ENCODE results near the gene RANBP3.
"Not testable (repeated sequence)": the region's sequence is repeated elsewhere in the genome, so short reads cannot be mapped to it uniquely, and the experiment has no call there.

The RANBP3 gene

DNA sequence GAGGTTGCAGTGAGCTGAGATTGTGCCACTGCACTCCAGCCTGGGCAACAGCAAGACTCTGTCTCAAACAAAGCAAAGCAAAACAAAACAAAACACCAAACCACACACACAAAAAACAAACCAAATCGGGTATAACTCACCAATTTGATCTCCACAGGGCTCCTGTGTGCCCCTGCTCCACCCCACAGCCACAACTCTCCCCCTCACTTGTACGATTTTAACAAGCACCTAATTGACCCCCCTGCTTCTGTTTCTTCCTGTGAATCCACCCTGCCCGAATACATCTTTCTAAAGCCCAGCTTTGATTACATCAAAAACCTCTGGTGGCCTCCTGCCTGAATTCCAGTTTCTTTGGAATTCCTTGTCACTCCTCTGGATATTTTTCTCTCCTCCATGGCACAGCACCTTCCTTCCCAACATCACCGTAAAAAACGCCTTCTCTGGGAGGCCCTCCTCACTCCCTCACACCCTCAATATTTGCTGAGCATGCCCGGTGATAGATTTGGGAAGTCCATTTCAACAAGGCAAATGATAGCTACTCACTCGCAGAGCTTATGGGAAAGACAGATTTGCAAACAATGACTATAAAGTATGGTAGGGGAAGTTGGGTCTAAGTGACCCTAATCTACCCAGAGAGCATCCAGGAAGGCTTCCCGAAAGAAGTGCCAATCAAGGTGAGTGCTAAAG is 11.6 kb upstream of the RANBP3 start:
- intact Hi-C loops (cut with DNase I), result no loop called here
- no peak for DNase-seq

DNA sequence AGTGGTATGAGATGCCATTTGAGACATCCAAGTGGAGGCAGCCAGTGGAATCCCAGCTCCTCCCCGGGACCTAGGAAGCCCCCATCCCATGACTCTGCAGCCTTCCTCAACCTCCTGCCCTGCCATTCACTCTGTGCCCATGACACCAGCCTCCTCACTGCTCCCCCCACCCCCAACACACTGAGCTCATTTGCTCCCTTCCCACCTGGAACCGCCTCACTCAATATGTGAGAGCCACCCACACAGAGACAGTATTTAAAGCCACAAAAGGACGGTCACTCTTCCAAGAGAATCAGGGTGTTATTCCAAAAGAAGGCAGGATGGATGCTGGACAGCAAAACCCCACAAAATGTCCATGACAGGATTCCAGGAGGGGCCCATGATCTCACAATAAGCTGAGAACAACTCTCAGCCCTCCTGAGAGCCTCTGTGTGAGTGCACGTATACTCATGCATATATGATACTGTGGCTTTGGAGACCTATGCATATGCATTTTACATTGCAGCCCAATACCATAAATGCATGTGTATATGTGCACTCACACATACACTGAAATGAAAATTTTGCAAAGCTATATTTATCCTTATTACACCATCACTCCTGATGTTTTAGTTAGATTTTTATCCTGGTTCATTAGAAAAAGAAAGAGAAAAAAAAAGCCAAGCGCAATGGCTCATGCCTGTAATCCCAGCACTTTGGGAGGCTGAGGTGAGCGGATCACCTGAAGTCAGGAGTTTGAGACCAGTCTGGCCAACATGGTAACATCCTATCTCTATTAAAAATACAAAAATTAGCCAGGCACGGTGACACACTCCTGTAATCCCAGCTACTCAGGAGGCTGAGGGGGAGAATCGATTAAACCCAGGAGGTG is 10.8 kb upstream of the RANBP3 start:
- no peak for DNase-seq
- intact Hi-C loops (cut with DNase I), result no loop called here

- DNase-seq, result peak; percentile 40 to 93 (median 82)
- intact Hi-C loops (cut with DNase I), result no loop called here
Observed at GRCh38 chr19:5987077-5987818, 9.3 kb upstream of the RANBP3 start.

- DNase-seq; intact Hi-C loops (cut with DNase I): not testable (repeated sequence)
Observed at GRCh38 chr19:5985837-5986236, 7.9 kb upstream of the RANBP3 start.

DNA sequence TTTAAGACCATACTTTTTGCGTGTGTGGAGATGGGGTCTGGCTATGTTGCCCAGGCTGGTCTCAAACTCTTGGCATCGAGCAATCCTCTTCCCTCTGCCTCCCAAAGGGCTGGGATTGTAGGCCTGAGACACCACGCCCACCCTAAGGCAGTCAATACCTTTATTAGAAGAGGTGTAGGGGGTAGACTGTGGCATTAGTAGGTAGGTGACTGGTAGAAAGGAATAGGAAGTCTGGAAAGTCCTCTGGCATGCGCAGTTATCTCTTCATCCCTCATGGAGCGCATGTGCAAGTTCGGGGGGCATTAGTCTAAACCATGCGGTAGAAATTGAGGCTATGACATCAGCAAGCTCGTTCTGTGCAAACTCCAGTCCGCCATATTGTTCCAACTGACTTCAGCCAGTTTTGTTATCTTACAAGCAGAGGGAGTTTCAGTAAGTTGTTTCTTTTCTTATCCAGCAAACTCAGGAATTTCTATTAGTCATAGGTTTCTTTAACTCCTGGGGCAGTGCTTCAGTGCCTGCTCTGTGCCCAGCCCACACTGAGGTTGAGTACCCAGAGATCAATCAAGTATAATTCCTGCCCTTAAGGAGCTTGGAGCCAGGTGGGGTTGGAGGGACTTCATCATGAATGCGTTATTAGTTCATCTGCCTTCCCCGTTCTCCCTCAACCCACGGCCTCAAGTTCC is 7.3 kb upstream of the RANBP3 start:
- intact Hi-C loops (cut with DNase I), result no loop called here
- DNase-seq, result no peak

DNA sequence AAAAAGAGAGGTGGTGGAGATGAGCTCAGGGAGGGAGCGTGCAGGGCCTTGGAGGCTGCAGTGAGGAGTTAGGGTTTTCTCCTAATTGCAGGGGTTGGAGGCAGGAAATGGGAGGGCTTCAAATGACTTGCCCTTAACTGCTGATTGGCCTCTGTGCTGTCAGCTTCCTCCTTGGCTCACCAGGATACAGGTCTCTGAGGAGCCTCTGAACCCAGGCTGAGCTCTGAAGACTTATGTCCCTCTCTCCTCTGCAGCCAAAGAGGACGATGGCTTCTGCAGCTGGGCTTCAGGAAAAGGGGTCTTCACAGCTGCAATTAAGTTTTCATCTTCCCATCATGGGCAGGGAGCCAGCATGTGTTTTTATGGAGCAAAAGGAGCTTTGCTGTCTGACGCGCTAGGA is 6.7 kb upstream of the RANBP3 start:
- no peak for DNase-seq
- intact Hi-C loops (cut with DNase I), result no loop called here

DNA sequence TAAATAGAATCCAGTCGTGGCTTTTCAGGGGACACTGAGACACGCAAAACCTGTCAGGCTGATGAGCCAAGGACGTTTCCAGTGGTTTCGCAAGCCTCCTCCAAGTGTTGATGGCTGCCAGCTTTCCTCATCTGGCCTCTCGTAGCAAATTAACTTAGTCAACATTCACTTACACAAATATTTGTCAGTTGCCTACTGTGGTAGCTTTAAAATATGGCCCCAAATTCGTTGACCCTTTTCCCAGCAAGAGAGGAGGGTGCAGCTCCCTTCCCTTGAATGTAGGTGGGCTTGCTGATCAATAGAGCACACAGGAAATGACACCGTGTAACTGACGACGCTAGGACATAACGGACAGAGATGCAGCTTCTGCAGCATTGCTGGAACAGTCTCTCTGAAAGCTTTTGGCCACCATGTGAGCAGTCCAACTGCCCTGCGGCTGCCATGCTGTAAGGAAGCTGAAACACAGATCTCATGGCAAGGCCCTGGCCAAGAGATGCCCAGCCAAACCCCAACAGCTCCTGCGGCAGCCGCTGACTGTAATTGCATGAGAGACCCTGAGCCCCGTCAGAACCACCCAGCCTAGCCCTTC is 5.5 kb upstream of the RANBP3 start:
- no peak for DNase-seq
- intact Hi-C loops (cut with DNase I), result no loop called here

DNA sequence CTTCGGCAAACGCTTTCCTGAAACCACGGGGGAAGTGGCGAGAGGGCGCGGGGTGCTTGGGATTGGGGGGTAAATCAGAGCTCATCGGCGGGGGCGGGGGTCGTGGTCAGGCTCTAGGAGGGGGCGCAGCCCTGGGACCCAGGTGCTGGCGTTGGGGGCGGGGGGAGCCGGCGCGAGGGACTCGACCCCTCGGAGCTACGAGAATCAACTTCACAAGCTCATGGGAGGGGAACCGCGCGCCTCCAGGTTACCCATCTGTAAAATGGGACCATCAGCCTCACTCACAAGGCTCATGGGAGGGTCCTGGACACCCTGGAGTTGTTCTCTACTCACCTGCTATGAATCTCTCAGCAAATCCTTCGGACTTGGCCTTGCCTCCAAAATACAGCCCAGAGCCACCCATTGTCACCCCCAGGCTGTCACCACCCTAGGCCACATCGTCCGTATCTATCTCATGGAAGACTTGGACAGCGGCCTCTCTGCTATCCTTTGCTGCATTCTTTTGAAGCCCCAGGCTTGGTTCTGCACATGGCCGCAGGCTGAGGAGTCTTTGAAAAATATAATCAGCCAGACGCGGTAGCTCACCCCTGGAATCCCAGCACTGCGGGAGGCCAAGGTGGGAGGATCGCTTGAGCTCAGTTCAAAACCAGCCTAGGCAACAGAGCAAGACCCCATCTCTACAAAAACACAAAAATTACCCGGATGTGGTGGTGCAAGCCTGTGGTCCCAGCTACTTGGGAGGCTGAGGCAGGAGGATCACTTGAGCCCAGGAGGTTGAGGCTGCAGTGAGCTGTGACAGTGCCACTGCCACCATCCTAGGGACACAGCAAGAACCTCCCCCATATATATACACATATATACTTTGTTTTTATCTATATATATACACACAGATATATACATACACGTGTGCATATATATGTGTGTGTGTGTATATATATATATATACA is 939 bp upstream of the RANBP3 start:
- intact Hi-C loops (cut with DNase I), result loop anchor here (5.0 kb wide), 1 partner anchor 77 kb away; the partner anchor contains the start of genes NDUFA11 and VMAC
- no peak for DNase-seq

DNA sequence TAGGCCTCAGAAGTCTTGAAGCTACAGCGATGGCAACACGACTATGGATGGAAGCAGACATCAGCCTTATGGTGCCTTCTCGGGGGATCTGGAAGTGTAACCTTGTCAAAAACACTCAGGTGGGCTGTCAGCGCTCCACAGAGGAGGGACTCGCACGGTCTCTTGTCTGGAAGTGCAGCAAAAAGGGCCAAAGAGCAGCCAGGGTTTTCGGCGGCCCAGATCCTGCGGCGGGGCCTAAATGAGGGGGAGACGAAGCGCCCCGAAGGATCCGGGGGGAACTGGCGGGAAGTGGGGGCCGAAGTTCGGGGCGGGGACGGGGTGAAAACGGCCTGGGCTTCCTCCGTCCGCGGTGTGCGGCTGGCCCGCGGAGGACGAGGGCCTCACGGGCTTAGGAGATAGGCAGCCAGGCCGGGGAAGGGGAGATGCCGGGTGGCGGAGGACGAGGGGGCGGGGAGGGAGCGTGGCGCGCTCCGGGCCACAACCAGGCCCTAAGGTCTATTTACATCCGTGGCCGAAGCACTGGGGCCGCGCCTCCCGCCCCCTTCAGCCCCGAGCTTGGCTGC is 637 bp downstream of the RANBP3 start:
- intact Hi-C loops (cut with DNase I), result loop anchor here (5.0 kb wide), 1 partner anchor 75 kb away; the partner anchor contains the start of genes NDUFA11 and VMAC
- peak in 5 of 42 donors; percentile 14 to 47 (median 25) for DNase-seq

DNA sequence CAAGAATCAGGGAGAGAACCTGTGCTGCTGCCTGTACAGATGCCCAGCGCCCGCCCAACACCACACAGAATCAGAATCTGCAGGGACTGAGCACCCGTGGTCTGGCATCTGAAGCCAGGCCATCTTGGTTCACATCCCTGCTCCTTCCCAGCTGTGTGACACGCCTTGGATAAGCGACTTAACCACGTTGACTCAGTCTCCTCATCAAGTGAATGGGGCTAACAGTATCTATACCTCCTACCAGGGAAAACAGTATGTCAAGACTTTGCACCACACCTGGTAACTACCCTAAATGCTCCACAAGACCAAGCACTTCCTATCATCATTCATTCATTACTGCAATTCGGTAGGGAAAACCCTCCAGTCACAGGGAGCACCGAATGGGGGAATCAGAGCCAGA is 1.2 kb downstream of the RANBP3 start:
- intact Hi-C loops (cut with DNase I), result loop anchor here (5.0 kb wide), 1 partner anchor 74 kb away; the partner anchor contains the start of genes NDUFA11 and VMAC
- DNase-seq, result no peak

- DNase-seq, result no peak
- intact Hi-C loops (cut with DNase I), result loop anchor here (5.0 kb wide), 1 partner anchor 73 kb away; the partner anchor contains the start of genes NDUFA11 and VMAC
Observed at GRCh38 chr19:5975388-5975728, 2.6 kb downstream of the RANBP3 start.

GRCh38 chr19:5974721-5975387 is 3.1 kb downstream of the RANBP3 start:
- intact Hi-C loops (cut with DNase I), result loop anchor here (5.0 kb wide), 1 partner anchor 73 kb away; the partner anchor contains the start of genes NDUFA11 and VMAC
- DNase-seq, result no peak

DNA sequence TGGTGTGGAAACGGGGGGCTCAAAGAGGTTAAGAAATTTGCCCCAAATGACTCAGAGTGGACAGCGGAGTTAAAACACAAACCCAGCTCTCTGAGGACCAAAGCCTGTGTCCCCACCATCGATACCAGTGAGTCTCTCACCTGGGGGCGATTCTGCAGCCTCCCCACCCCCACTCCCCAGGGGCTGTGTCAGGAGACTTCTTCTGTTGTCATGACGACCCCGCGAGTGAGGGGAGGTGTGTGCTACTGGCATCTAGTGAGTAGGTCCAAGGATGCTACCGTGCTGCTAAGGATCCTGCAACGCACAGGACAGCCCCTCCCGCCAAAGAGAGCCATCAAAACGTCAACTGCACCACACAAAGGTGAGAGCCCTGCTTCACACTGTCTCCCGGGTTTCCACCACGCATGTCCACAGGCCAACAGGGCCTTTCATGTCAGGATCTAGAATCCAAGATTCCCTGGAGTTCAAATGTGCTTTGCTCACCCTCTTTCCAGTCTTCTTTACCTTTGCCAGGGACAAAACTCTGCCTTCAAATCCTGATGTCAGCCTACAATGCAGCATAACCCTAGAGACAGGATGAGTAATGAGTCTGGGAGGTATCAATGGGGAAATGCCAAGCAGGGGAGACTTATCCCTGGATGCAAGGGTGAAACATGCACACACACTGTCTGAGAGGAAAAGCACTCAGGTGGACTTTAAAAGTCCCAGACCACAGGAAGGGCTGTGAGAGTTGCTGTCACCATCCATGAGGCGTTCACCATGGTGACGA is 3.9 kb downstream of the RANBP3 start:
- intact Hi-C loops (cut with DNase I), result no loop called here
- DNase-seq, result no peak

DNA sequence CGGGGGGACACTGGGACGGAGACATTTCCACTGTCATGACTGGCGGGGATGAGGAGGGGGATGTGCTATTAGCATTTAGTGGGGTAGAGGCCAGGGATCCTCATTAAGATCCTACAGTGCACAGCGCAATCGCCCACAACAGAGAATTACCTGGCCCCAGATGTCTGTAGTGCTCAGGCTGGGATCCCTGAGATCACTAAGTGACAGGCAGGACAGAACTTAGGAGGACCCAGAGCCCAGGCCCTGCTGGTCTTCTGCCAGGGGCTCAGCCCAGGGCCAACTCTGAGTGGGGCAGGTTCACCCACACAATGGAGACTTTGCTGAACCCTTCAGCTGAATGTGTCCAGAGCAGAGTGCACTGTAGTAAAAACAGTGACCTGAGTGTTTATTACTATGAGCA is 4.6 kb downstream of the RANBP3 start:
- DNase-seq, result no peak
- intact Hi-C loops (cut with DNase I), result no loop called here

GRCh38 chr19:5972355-5972731 is 5.6 kb downstream of the RANBP3 start:
- intact Hi-C loops (cut with DNase I), result no loop called here
- DNase-seq, result no peak

Data from head of caudate nucleus (tissue), 42 donors.